Sigmoid colon (tissue), 4 donors: Measurements from ENCODE around the gene ZNF664.

Experiments used
- EP300 ChIP-seq, 4 donors: sonication (generic); formaldehyde crosslinking; IDR thresholded peaks; one replicate each; pipeline ENCODE4 v1.6.1; 2017; ENCODE audit warnings: antibody characterized with exemption in 4 of 4
- POLR2A ChIP-seq, 2 donors: fragments of 450-650 bp; IDR thresholded peaks; one replicate each; pipeline ENCODE4 v1.6.1; 2016; ENCODE audit warnings: antibody characterized with exemption in 2 of 2, mild to moderate bottlenecking in 2 of 2, moderate library complexity in 2 of 2
- POLR2AphosphoS5 ChIP-seq, 4 donors: sonication (generic); formaldehyde crosslinking; IDR thresholded peaks; one replicate each; pipeline ENCODE4 v1.6.1; 2017; ENCODE audit warnings: antibody characterized with exemption in 4 of 4
- TF ChIP-seq, protein P1 (sequence below), 4 experiments: fragments of 450-650 bp in 3 of 4; fragments of 200-600 bp in 1 of 4; IDR thresholded peaks; one replicate each; pipeline ENCODE4 v1.5.1; 2016 to 2019; ENCODE audit warnings: antibody characterized with exemption in 4 of 4, mild to moderate bottlenecking in 3 of 4, moderate library complexity in 2 of 4

DNA sequence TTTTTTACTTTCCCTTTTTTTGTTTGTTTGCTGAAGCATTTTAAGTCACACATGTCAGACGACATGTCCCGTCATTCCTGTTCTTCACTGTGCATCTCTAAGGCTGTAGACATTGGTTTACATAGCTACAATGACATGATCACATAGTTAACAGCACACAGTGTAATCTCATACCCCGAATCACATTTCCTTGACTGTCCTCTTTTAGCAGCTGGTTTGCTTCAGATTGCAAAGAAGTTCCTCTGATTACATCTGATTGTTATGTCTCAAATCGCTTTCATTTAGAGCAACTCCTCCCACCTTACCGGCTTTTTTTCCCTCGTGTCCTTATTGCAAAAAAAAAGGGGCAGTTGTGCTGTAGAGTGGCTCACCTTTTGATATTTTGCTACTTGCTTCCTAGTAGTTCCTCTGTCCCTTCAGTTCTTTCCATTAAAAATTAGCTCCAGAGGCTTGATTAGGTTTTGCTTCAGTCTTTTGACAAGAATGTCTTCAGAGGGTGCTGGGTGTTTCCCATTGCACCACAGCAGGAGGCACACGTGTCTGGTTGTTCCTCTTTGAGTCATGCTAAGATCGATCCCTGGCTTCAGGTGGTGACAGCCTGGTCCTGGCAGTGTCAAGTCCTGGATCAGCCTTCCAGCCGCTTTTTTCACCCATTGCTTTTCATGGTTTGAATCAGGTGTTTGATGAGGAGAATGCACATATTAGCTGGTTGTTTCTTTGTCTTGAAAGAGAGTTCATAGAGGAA, 35.0 kb downstream of the ZNF664 start:
- TF ChIP-seq, protein P1, sequence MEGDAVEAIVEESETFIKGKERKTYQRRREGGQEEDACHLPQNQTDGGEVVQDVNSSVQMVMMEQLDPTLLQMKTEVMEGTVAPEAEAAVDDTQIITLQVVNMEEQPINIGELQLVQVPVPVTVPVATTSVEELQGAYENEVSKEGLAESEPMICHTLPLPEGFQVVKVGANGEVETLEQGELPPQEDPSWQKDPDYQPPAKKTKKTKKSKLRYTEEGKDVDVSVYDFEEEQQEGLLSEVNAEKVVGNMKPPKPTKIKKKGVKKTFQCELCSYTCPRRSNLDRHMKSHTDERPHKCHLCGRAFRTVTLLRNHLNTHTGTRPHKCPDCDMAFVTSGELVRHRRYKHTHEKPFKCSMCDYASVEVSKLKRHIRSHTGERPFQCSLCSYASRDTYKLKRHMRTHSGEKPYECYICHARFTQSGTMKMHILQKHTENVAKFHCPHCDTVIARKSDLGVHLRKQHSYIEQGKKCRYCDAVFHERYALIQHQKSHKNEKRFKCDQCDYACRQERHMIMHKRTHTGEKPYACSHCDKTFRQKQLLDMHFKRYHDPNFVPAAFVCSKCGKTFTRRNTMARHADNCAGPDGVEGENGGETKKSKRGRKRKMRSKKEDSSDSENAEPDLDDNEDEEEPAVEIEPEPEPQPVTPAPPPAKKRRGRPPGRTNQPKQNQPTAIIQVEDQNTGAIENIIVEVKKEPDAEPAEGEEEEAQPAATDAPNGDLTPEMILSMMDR (IDR thresholded peaks at IDR 0.05): no peak
- TF ChIP-seq POLR2A (IDR thresholded peaks at IDR 0.05): no peak
- no peak for TF ChIP-seq EP300 (IDR thresholded peaks at IDR 0.05)
- no peak for TF ChIP-seq POLR2AphosphoS5 (IDR thresholded peaks at IDR 0.05)
